Measurements from ENCODE around the gene SLBP. TPM values are rescaled to one million over a fixed set of nuclear protein-coding genes. Genes with fewer than 3 reads are reported as not detected.

SLBP gene
- 43.5 TPM for polyA plus RNA-seq (2013, experiment 1 of 2)
- polyA plus RNA-seq (2013, experiment 2 of 2): 43.0 TPM

GRCh38 chr4:1712216-1713002 is at the start of gene SLBP:
TSS of gene SLBP (minus strand) at chr4:1712319. CDS start at chr4:1712188, 131 bp downstream.
- Histone ChIP-seq H3K36me3 (ENCODE audit: control insufficient read depth, insufficient read depth, low read length) (no peaks in the 10 kb centered on the region), H3K4me3 (ENCODE audit: low read length) (peak within 1 kb of the TSS; percentile 96), H2AK5ac (ENCODE audit: low read length) (peak within 1 kb of the TSS; percentile 27), H3K27ac (ENCODE audit: low read depth, low read length) (peak within 1 kb of the TSS; percentile 95), H2BK15ac (replicated peaks; ENCODE audit: low read depth) (no peak within 1 kb of the TSS), H3K23ac (ENCODE audit: low read length) (peak within 1 kb of the TSS; percentile 82), H2BK120ac (ENCODE audit: low read depth, low read length) (peak within 1 kb of the TSS; percentile 37), H4K5ac (ENCODE audit: low read length) (no peak within 1 kb of the TSS), H3K18ac (ENCODE audit: low read length) (peak within 1 kb of the TSS; percentile 92), H3K79me2 (ENCODE audit: control insufficient read depth, insufficient read depth, low read length) (peaks cover 26% of the 10 kb centered on the region), H3K9ac (ENCODE audit: low read length) (peak within 1 kb of the TSS; percentile 95), H4K8ac (ENCODE audit: low read depth, low read length) (no peak within 1 kb of the TSS), H3K79me1 (ENCODE audit: low read length) (peaks cover 11% of the 10 kb centered on the region), H3K4me2 (ENCODE audit: low read length) (peak within 1 kb of the TSS; percentile 98), H3K4ac (ENCODE audit: low read depth, low read length) (peak within 1 kb of the TSS; percentile 94), H3K27me3 (ENCODE audit: insufficient read depth, low read length, poor library complexity) (no peaks in the 10 kb centered on the region), H2BK5ac (ENCODE audit: low read length) (peak within 1 kb of the TSS; percentile 75), H3K4me1 (ENCODE audit: control insufficient read depth, low read depth, low read length) (no peaks in the 10 kb centered on the region), H3K56ac (ENCODE audit: low read length) (peak within 1 kb of the TSS; percentile 98)
- peak; percentile 96 for DNase-seq
- no CpG with 5 or more reads among the region's 98 CpGs for WGBS (ENCODE audit: extremely low coverage, insufficient coverage, low lambda C conversion rate)

GRCh38 chr4:1761130-1761689 is 49.1 kb upstream of the SLBP start:
- H3K79me1 ChIP-seq (ENCODE audit: low read length): no peaks in the 10 kb centered on the region
- H3K4ac ChIP-seq (ENCODE audit: low read depth, low read length): no peak overlapping the region
- H2AK5ac ChIP-seq (ENCODE audit: low read length): no peak overlapping the region
- H2BK15ac ChIP-seq (replicated peaks; ENCODE audit: low read depth): no peak overlapping the region
- no peak overlapping the region for H3K23ac ChIP-seq (ENCODE audit: low read length)
- H2BK5ac ChIP-seq (ENCODE audit: low read length): no peak overlapping the region
- H3K79me2 ChIP-seq (ENCODE audit: control insufficient read depth, insufficient read depth, low read length): no peaks in the 10 kb centered on the region
- H3K27ac ChIP-seq (ENCODE audit: low read depth, low read length): no peak overlapping the region
- H3K9ac ChIP-seq (ENCODE audit: low read length): no peak overlapping the region
- no CpG with 5 or more reads among the region's 32 CpGs for WGBS (ENCODE audit: extremely low coverage, insufficient coverage, low lambda C conversion rate)
- no peak overlapping the region for H2BK120ac ChIP-seq (ENCODE audit: low read depth, low read length)
- no peak overlapping the region for H3K18ac ChIP-seq (ENCODE audit: low read length)
- no peaks in the 10 kb centered on the region for H3K4me1 ChIP-seq (ENCODE audit: control insufficient read depth, low read depth, low read length)
- H4K5ac ChIP-seq (ENCODE audit: low read length): no peak overlapping the region
- DNase-seq: no peak
- H3K27me3 ChIP-seq (ENCODE audit: insufficient read depth, low read length, poor library complexity): no peaks in the 10 kb centered on the region
- H3K4me3 ChIP-seq (ENCODE audit: low read length): no peak overlapping the region
- H3K36me3 ChIP-seq (ENCODE audit: control insufficient read depth, insufficient read depth, low read length): no peaks in the 10 kb centered on the region
- H3K4me2 ChIP-seq (ENCODE audit: low read length): no peak overlapping the region
- H4K8ac ChIP-seq (ENCODE audit: low read depth, low read length): no peak overlapping the region
- no peak overlapping the region for H3K56ac ChIP-seq (ENCODE audit: low read length)

DNA sequence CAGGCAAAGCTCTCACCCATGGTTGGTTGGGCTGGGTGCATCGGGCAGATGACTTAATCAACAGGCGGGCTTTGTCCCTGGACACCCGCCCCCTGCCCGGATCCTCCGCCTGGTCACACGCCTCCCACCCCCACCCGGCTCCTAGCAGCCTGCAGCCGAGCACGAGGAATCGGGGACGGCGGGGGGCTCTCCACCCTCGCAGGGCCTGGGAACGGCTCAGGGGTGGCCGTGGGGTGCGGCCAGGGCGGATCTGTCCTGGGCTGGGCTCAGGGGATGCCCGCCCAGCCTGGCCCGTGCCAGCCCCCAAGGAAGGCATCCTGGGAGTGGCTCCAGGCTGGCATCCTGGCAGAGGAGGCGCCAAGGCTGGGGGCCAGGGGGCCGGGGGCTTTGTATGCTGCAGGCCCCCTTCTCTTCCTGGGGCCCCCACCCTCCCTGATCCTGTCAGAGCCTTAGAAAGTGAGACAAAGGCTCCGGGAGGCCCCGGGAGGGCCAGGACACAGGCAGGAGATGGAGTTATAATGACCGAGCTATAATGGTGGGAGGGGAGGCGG is 48.5 kb upstream of the SLBP start:
- Histone ChIP-seq H4K5ac (ENCODE audit: low read length) (no peak overlapping the region), H3K4me2 (ENCODE audit: low read length) (no peak overlapping the region), H3K18ac (ENCODE audit: low read length) (no peak overlapping the region), H3K4me1 (ENCODE audit: control insufficient read depth, low read depth, low read length) (no peaks in the 10 kb centered on the region), H3K79me2 (ENCODE audit: control insufficient read depth, insufficient read depth, low read length) (no peaks in the 10 kb centered on the region), H2BK5ac (ENCODE audit: low read length) (no peak overlapping the region), H2BK15ac (replicated peaks; ENCODE audit: low read depth) (no peak overlapping the region), H2BK120ac (ENCODE audit: low read depth, low read length) (no peak overlapping the region), H3K27ac (ENCODE audit: low read depth, low read length) (no peak overlapping the region), H3K23ac (ENCODE audit: low read length) (no peak overlapping the region), H3K56ac (ENCODE audit: low read length) (no peak overlapping the region), H3K4me3 (ENCODE audit: low read length) (no peak overlapping the region), H3K27me3 (ENCODE audit: insufficient read depth, low read length, poor library complexity) (no peaks in the 10 kb centered on the region), H2AK5ac (ENCODE audit: low read length) (no peak overlapping the region), H4K8ac (ENCODE audit: low read depth, low read length) (no peak overlapping the region), H3K79me1 (ENCODE audit: low read length) (no peaks in the 10 kb centered on the region), H3K36me3 (ENCODE audit: control insufficient read depth, insufficient read depth, low read length) (no peaks in the 10 kb centered on the region), H3K9ac (ENCODE audit: low read length) (no peak overlapping the region), H3K4ac (ENCODE audit: low read depth, low read length) (no peak overlapping the region)
- no CpG with 5 or more reads among the region's 25 CpGs for WGBS (ENCODE audit: extremely low coverage, insufficient coverage, low lambda C conversion rate)
- DNase-seq: no peak

DNA sequence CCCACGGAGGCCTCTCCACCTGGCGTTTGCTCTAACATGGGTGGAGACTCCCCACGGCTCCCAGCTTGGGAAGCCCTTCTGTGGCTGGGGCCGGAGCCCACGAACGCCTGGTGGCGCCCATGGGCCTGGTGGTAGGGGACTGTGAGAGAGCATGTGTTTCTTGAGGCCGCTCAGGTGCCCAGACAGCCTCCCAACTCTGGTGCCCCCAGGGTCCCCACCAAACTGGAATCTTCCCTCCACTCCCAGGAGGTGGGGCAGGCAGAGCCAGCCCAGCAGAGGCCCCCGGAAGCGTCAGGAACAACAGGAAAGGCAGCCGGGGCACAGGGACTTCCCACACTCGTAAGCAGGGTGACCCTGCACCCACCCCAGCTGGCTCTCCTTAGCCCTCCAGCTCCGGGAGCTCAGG is 47.7 kb upstream of the SLBP start:
- Histone ChIP-seq H3K4ac (ENCODE audit: low read depth, low read length) (no peak overlapping the region), H2BK5ac (ENCODE audit: low read length) (no peak overlapping the region), H3K4me2 (ENCODE audit: low read length) (no peak overlapping the region), H3K27ac (ENCODE audit: low read depth, low read length) (no peak overlapping the region), H3K79me2 (ENCODE audit: control insufficient read depth, insufficient read depth, low read length) (no peaks in the 10 kb centered on the region), H3K4me3 (ENCODE audit: low read length) (no peak overlapping the region), H3K79me1 (ENCODE audit: low read length) (no peaks in the 10 kb centered on the region), H3K9ac (ENCODE audit: low read length) (no peak overlapping the region), H2BK120ac (ENCODE audit: low read depth, low read length) (no peak overlapping the region), H3K4me1 (ENCODE audit: control insufficient read depth, low read depth, low read length) (no peaks in the 10 kb centered on the region), H3K56ac (ENCODE audit: low read length) (no peak overlapping the region), H4K5ac (ENCODE audit: low read length) (no peak overlapping the region), H3K27me3 (ENCODE audit: insufficient read depth, low read length, poor library complexity) (no peaks in the 10 kb centered on the region), H3K23ac (ENCODE audit: low read length) (no peak overlapping the region), H3K18ac (ENCODE audit: low read length) (no peak overlapping the region), H4K8ac (ENCODE audit: low read depth, low read length) (no peak overlapping the region), H2AK5ac (ENCODE audit: low read length) (no peak overlapping the region), H2BK15ac (replicated peaks; ENCODE audit: low read depth) (no peak overlapping the region), H3K36me3 (ENCODE audit: control insufficient read depth, insufficient read depth, low read length) (no peaks in the 10 kb centered on the region)
- WGBS (ENCODE audit: extremely low coverage, insufficient coverage, low lambda C conversion rate): no CpG with 5 or more reads among the region's 13 CpGs
- DNase-seq: no peak

DNA sequence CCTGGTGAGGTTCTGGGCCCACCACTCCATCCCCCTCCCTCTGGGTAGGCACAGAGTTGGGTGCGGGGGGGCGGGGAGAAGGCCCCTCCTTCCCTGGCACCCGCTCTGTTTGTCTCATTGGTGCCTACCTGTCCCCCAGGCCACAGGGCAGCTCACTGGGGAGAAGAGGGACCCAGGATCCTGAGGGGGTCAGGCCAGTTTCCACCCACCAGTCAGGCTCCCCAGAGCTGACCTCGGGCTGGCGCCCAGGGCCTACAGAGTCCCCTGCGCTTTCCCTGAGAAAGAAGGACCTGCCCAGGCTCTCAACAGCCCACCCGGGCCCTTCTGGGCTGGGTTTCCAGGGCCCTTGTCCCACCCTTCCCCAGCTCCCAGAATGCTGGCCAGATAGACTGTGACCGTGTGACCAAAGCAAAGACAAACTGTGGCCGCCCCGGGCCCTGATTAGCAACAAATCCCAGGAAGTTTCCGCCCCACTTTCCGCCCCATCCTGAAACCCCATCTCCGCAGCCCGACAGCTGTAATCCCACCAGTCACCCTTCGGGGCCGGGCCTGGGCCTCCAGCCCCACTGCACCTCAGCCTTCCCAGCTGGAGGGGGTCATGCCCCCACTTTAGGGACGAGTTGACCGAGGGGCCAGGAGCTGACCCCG is 47.2 kb upstream of the SLBP start:
- Histone ChIP-seq H3K23ac (ENCODE audit: low read length) (no peak overlapping the region), H2BK120ac (ENCODE audit: low read depth, low read length) (no peak overlapping the region), H4K8ac (ENCODE audit: low read depth, low read length) (no peak overlapping the region), H2BK5ac (ENCODE audit: low read length) (no peak overlapping the region), H3K27me3 (ENCODE audit: insufficient read depth, low read length, poor library complexity) (no peaks in the 10 kb centered on the region), H2BK15ac (replicated peaks; ENCODE audit: low read depth) (no peak overlapping the region), H3K18ac (ENCODE audit: low read length) (no peak overlapping the region), H3K27ac (ENCODE audit: low read depth, low read length) (no peak overlapping the region), H3K4me1 (ENCODE audit: control insufficient read depth, low read depth, low read length) (no peaks in the 10 kb centered on the region), H3K4me2 (ENCODE audit: low read length) (no peak overlapping the region), H3K4me3 (ENCODE audit: low read length) (no peak overlapping the region), H3K79me1 (ENCODE audit: low read length) (no peaks in the 10 kb centered on the region), H4K5ac (ENCODE audit: low read length) (no peak overlapping the region), H3K9ac (ENCODE audit: low read length) (no peak overlapping the region), H3K4ac (ENCODE audit: low read depth, low read length) (no peak overlapping the region), H3K36me3 (ENCODE audit: control insufficient read depth, insufficient read depth, low read length) (no peaks in the 10 kb centered on the region), H3K79me2 (ENCODE audit: control insufficient read depth, insufficient read depth, low read length) (no peaks in the 10 kb centered on the region), H2AK5ac (ENCODE audit: low read length) (no peak overlapping the region), H3K56ac (ENCODE audit: low read length) (no peak overlapping the region)
- WGBS (ENCODE audit: extremely low coverage, insufficient coverage, low lambda C conversion rate): no CpG with 5 or more reads among the region's 19 CpGs
- no peak for DNase-seq
